ENCODE measurements around the gene DNASE2B. TPM values are rescaled to one million over a fixed set of nuclear protein-coding genes. Genes with fewer than 3 reads are reported as not detected.

Gene DNASE2B, protein sequence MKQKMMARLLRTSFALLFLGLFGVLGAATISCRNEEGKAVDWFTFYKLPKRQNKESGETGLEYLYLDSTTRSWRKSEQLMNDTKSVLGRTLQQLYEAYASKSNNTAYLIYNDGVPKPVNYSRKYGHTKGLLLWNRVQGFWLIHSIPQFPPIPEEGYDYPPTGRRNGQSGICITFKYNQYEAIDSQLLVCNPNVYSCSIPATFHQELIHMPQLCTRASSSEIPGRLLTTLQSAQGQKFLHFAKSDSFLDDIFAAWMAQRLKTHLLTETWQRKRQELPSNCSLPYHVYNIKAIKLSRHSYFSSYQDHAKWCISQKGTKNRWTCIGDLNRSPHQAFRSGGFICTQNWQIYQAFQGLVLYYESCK
- total RNA-seq (2022): not detected in 2 replicates
- percentile 5 among the genes with signal in this experiment for Bru-seq, nascent RNA
- not detected for BruChase-seq, experiment 1, labeled RNA remaining after a 6-hour chase
- not detected for BruChase-seq, experiment 2, labeled RNA remaining after a 2-hour chase
- long read RNA-seq: 0 reads

GRCh38 chr1:84398175-84399155 lies at the start of gene DNASE2B:
Gene DNASE2B, plus strand, starts transcription at chr1:84398484. Its CDS starts 81 bp downstream, at chr1:84398565.
- TF ChIP-seq, protein P1, sequence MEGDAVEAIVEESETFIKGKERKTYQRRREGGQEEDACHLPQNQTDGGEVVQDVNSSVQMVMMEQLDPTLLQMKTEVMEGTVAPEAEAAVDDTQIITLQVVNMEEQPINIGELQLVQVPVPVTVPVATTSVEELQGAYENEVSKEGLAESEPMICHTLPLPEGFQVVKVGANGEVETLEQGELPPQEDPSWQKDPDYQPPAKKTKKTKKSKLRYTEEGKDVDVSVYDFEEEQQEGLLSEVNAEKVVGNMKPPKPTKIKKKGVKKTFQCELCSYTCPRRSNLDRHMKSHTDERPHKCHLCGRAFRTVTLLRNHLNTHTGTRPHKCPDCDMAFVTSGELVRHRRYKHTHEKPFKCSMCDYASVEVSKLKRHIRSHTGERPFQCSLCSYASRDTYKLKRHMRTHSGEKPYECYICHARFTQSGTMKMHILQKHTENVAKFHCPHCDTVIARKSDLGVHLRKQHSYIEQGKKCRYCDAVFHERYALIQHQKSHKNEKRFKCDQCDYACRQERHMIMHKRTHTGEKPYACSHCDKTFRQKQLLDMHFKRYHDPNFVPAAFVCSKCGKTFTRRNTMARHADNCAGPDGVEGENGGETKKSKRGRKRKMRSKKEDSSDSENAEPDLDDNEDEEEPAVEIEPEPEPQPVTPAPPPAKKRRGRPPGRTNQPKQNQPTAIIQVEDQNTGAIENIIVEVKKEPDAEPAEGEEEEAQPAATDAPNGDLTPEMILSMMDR (IDR thresholded peaks at IDR 0.05; ENCODE audit: unreplicated experiment): no peak
- intact Hi-C loops (cut with micrococcal nuclease; ENCODE audit: unreplicated experiment): no loop called here
- H3K27ac Mint-ChIP-seq (ENCODE audit: unreplicated experiment): no peak within 1 kb of the TSS
- no TSS peak for BruUV-seq (replicated peaks)
- no peak within 1 kb of the TSS for H3K4me3 Mint-ChIP-seq (ENCODE audit: low read depth, unreplicated experiment)
- H3K4me1 Mint-ChIP-seq (ENCODE audit: low read depth, unreplicated experiment): no peaks in the 10 kb centered on the region
- no peak for DNase-seq
- H3K36me3 Mint-ChIP-seq (ENCODE audit: insufficient read depth, unreplicated experiment): no peaks in the 10 kb centered on the region
- CTCF ChIA-PET: no interaction called here
- H3K9me3 Mint-ChIP-seq (ENCODE audit: low read depth, unreplicated experiment): no peaks in the 10 kb centered on the region
- H3K27me3 Mint-ChIP-seq (ENCODE audit: unreplicated experiment): no peaks in the 10 kb centered on the region

GRCh38 chr1:84348759-84349158 lies 49.5 kb upstream of the DNASE2B start:
- BruUV-seq (replicated peaks): no TSS peak
- CTCF ChIA-PET: no interaction called here
- Mint-ChIP-seq H3K27ac (ENCODE audit: unreplicated experiment) (no peak overlapping the region), H3K4me1 (ENCODE audit: low read depth, unreplicated experiment) (peaks cover 8% of the 10 kb centered on the region), H3K27me3 (ENCODE audit: unreplicated experiment) (no peaks in the 10 kb centered on the region), H3K9me3 (ENCODE audit: low read depth, unreplicated experiment) (no peaks in the 10 kb centered on the region), H3K4me3 (ENCODE audit: low read depth, unreplicated experiment) (no peak overlapping the region), H3K36me3 (ENCODE audit: insufficient read depth, unreplicated experiment) (no peaks in the 10 kb centered on the region)
- DNase-seq: no peak
- intact Hi-C loops (cut with micrococcal nuclease; ENCODE audit: unreplicated experiment): no loop called here
- TF ChIP-seq, protein P1 (IDR thresholded peaks at IDR 0.05; ENCODE audit: unreplicated experiment): no peak

DNA sequence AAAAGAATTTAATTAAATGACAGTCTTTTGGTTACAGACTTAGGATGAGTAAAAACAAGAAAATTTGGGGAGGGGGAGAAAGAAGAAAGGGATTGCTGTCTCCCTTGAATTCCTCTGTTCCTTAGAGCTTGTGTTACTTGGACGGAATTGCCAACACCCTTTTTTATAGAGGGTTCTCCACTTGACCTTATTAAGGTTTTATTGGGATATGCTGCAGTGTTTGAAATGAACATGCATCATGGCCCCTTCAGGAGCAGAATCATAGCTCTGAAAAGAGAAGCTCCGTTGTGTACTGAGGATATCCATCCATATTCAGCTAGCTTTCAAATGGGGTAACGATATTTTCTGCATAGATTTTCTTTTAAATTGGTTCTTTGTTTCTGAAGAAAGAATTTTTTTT lies 48.2 kb upstream of the DNASE2B start:
- Mint-ChIP-seq H3K4me1 (ENCODE audit: low read depth, unreplicated experiment) (peaks cover 8% of the 10 kb centered on the region), H3K27ac (ENCODE audit: unreplicated experiment) (no peak overlapping the region), H3K4me3 (ENCODE audit: low read depth, unreplicated experiment) (no peak overlapping the region), H3K36me3 (ENCODE audit: insufficient read depth, unreplicated experiment) (no peaks in the 10 kb centered on the region), H3K27me3 (ENCODE audit: unreplicated experiment) (no peaks in the 10 kb centered on the region), H3K9me3 (ENCODE audit: low read depth, unreplicated experiment) (no peaks in the 10 kb centered on the region)
- intact Hi-C loops (cut with micrococcal nuclease; ENCODE audit: unreplicated experiment): no loop called here
- BruUV-seq (replicated peaks): no TSS peak
- TF ChIP-seq, protein P1 (IDR thresholded peaks at IDR 0.05; ENCODE audit: unreplicated experiment): no peak
- DNase-seq: no peak
- CTCF ChIA-PET: interaction anchor here (1.5 kb wide), 1 partner anchor 15 kb away, joined by 6 read pairs; no protein-coding TSS in a partner anchor

DNA sequence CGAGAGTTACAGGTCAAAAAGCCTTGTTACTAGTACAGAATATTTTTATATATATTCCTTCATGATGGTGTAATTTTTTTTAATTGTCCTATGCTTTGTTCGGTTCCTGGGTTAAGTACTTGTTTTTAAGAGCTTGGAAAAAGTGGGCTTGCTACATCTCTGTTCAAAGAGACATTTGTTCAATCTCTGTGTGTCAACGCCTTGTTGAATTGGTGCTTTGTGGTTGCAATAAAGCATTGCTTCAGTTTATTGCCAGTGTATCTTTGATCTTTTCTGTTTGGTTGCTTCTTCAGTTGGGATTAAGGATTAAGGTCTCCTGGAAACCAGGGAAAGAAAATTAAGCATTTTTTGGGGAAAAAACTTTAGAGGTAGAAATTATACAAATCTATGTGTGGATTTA lies 47.7 kb upstream of the DNASE2B start:
- no TSS peak for BruUV-seq (replicated peaks)
- H3K27ac Mint-ChIP-seq (ENCODE audit: unreplicated experiment): no peak overlapping the region
- no peak overlapping the region for H3K4me3 Mint-ChIP-seq (ENCODE audit: low read depth, unreplicated experiment)
- TF ChIP-seq, protein P1 (IDR thresholded peaks at IDR 0.05; ENCODE audit: unreplicated experiment): no peak
- intact Hi-C loops (cut with micrococcal nuclease; ENCODE audit: unreplicated experiment): no loop called here
- no peaks in the 10 kb centered on the region for H3K9me3 Mint-ChIP-seq (ENCODE audit: low read depth, unreplicated experiment)
- H3K27me3 Mint-ChIP-seq (ENCODE audit: unreplicated experiment): no peaks in the 10 kb centered on the region
- H3K4me1 Mint-ChIP-seq (ENCODE audit: low read depth, unreplicated experiment): peaks cover 8% of the 10 kb centered on the region
- no peak for DNase-seq
- CTCF ChIA-PET: interaction anchor here (1.5 kb wide), 1 partner anchor 15 kb away, joined by 6 read pairs; no protein-coding TSS in a partner anchor
- H3K36me3 Mint-ChIP-seq (ENCODE audit: insufficient read depth, unreplicated experiment): no peaks in the 10 kb centered on the region

Data from Calu3 (cell line).